ENCODE measurements around the gene FYCO1.

GRCh38 chr3:45964139-45964538, 31.5 kb downstream of the FYCO1 start:
- TF ChIP-seq CTCF (conservative IDR thresholded peaks at IDR 0.05; ENCODE audit: low read depth, low read length) (no peak), EZH2 (IDR thresholded peaks at IDR 0.05; ENCODE audit: low read length, unreplicated experiment) (no peak)

All from PC-3 (cell line).